Fibroblast of skin of right quadriceps (primary cell): ENCODE results near the gene APBA1.

Experiments
- DNase-seq: peaks from one replicate; pipeline ENCODE4 v3.0.0-alpha.2; 2013

APBA1 gene

GRCh38 chr9:69389437-69389995, 282.7 kb downstream of the APBA1 start:
- DNase-seq: no peak

- DNase-seq: no peak
These were observed 283.6 kb downstream of the APBA1 start for GRCh38 chr9:69388596-69388995.

- DNase-seq: no peak
These were observed 285.5 kb downstream of the APBA1 start for GRCh38 chr9:69386651-69387050.

DNA sequence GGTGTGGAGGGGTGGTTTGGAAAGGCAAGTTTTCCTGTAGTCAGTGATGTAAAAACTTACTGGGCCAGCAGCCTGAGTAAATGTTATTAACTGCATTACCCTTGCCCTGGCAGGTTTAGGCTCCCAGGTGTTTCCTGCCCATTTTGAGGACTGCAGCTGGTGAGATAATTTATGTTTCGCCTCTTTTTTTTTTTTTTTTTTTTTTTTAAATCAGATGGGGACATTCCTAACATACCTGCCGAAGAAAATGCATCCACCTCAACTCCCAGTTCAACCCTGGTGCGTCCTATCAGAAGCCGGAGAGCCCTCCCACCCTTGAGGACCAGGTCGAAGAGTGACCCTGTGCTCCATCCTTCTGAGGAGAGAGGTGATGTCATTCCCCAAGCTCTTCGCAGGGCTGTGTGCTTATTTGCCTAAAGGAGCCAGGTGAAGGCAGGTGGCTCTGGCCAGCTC, 286.6 kb downstream of the APBA1 start:
- DNase-seq: no peak

GRCh38 chr9:69382135-69382534, 290.0 kb downstream of the APBA1 start:
- no peak for DNase-seq

GRCh38 chr9:69380811-69381210, 291.4 kb downstream of the APBA1 start:
- DNase-seq: peak; percentile 65

DNA sequence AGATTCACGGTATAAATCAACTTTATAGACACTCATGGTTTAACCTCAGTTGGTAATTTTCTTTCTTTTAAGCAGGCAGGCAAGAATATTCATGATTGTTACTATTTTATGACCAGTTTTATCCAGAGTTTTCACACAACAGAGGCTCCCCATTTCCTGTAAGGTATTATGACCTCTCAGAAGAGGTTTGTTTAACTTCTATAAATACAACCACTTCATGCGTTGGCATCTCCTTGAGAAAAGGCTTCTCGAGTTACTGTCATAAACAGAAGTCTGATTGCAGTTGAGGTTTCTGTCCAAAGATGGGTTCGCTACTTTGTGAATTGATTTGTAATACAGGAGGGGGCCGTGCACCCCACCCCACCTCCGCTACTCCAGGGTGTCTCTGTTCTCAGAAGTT, 291.9 kb downstream of the APBA1 start:
- DNase-seq: no peak

GRCh38 chr9:69379270-69379982, 292.7 kb downstream of the APBA1 start:
- peak; percentile 61 for DNase-seq

DNA sequence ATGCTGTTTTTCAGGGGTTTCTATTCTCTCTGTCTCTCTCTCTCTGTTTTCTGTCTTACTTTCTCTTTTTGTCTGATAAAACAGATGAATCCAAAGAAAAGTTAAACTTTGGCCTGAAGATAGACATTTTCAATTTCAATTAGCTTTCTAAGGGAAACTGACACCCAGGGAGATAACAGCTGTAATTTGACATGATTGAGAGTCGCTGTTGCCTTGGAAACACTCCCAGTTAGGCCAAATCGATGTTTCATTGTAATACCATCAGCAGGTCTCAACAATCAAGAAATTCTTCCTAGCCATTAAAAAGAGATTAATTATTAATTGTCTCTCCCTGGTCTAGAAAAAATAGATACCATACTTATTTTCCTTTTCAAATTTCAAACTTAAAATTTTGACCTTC, 294.2 kb downstream of the APBA1 start:
- no peak for DNase-seq
